ES-I3 (cell line): ENCODE measurements around the gene ACAD8.
"Not testable (repeated sequence)": the region's sequence is repeated elsewhere in the genome, so short reads cannot be mapped to it uniquely, and the experiment has no call there.

Experiments used
- H3K36me3 ChIP-seq: 2 replicates; pipeline ENCODE4 v1.6.1; 2013; ENCODE audit warnings: mild to moderate bottlenecking, low read length, control low read depth, moderate library complexity; ENCODE audit not compliant: insufficient read depth
- H3K4me1 ChIP-seq: 2 replicates; pipeline ENCODE4 v1.6.1; 2013; ENCODE audit warnings: mild to moderate bottlenecking, control low read depth, low read length; ENCODE audit not compliant: insufficient read depth
- H3K9ac ChIP-seq: 2 replicates; pipeline ENCODE4 v1.6.1; 2013; ENCODE audit warnings: low read depth, mild to moderate bottlenecking, low read length, moderate library complexity
- H3K9me3 ChIP-seq: 2 replicates; pipeline ENCODE4 v1.6.1; 2013; ENCODE audit warnings: mild to moderate bottlenecking, low read length, moderate library complexity; ENCODE audit not compliant: control insufficient read depth, insufficient read depth

ACAD8 gene

GRCh38 chr11:134250246-134250645 lies 3.1 kb upstream of the ACAD8 start:
- peaks cover 5% of the 10 kb centered on the region; the same call in 1 of the 2 replicates for H3K4me1 ChIP-seq
- H3K9ac ChIP-seq = no peak overlapping the region
- no peaks in the 10 kb centered on the region for H3K9me3 ChIP-seq
- peaks cover 9% of the 10 kb centered on the region; the same call in 1 of the 2 replicates for H3K36me3 ChIP-seq

DNA sequence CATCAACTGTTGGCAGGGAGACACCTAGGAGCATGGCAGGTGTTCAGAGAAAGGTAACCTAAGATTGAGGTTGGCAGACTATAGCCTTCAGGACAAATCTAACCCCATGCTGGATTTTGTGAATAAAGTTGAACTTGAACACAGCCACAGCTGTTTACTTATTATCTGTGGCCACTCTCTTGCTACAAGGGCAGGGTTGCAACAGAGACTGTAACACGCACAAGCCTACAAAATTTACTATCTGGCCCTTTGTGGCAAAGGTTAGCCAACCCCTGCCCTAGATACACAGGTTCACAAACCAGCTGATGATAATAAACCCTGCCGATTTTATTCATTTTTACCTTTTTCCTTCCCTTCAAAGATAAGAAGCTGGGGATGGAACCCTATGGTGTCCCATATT lies 2.7 kb upstream of the ACAD8 start:
- peaks cover 9% of the 10 kb centered on the region; the same call in 1 of the 2 replicates for H3K36me3 ChIP-seq
- H3K9me3 ChIP-seq = no peaks in the 10 kb centered on the region
- H3K4me1 ChIP-seq = peaks cover 5% of the 10 kb centered on the region; the same call in 1 of the 2 replicates
- H3K9ac ChIP-seq = no peak overlapping the region

- peak overlapping the region; percentile 78 for H3K9ac ChIP-seq
- peaks cover 7% of the 10 kb centered on the region; the same call in 1 of the 2 replicates for H3K36me3 ChIP-seq
- peaks cover 5% of the 10 kb centered on the region; the same call in 1 of the 2 replicates for H3K4me1 ChIP-seq
- no peaks in the 10 kb centered on the region for H3K9me3 ChIP-seq
Observed at GRCh38 chr11:134252346-134253187, 801 bp upstream of the ACAD8 start.

DNA sequence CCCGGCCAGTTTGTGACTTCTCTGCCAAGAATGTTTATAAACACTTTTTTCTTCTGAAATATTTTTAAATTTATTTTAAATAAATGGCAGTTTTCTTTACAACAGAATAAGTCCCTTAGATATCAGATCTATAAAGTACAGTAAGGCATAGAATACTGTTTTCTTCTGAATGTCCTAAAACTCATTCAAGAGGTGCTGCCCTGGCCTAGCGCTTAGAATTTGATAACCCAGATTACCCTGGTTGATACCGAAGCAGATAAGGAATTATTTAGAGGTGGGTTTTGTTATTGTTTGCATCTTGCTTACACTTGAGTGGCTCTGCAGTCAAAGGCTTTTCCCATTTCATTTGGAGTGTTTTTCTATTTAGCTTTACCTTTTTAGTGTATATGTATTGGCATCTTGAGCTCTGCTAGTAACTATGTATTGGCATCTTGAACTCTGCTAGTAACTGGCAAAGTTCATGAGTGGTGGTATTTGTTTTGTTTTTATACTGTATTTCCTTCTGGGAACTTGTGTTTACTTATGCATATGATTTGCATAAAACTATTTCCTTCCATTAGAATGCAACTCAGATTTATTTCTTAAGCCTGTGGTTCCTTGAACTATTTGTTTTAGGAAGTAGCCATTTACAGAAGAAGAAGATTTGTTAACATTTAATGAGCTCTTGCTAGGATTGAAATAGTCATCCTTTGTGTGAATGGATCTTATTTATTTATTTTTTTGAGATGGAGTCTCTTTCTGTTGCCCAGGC lies 1.2 kb downstream of the ACAD8 start:
- H3K9ac ChIP-seq = peak overlapping the region; percentile 78; the same call in 1 of the 2 replicates
- peaks cover 8% of the 10 kb centered on the region; the same call in 1 of the 2 replicates for H3K36me3 ChIP-seq
- H3K4me1 ChIP-seq = peaks cover 5% of the 10 kb centered on the region; the same call in 1 of the 2 replicates
- no peaks in the 10 kb centered on the region for H3K9me3 ChIP-seq

DNA sequence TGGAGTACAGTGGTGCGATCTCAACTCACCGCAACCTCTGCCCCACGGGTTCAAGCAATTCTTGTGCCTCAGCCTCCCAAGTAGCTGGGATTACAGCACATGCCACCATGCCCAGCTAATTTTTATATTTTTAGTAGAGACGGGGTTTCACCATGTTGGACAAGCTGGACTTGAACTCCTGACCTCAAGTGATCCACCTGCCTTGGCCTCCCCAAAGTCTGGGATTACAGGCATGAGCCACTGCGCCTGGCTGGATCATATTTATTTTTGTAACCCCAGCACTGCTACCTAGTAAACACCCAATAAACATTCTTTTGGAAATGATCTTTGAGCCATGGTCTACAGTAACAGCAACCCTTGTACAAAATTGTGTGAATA lies 1.8 kb downstream of the ACAD8 start:
- H3K36me3 ChIP-seq, H3K4me1 ChIP-seq, H3K9me3 ChIP-seq, H3K9ac ChIP-seq: not testable (repeated sequence)

DNA sequence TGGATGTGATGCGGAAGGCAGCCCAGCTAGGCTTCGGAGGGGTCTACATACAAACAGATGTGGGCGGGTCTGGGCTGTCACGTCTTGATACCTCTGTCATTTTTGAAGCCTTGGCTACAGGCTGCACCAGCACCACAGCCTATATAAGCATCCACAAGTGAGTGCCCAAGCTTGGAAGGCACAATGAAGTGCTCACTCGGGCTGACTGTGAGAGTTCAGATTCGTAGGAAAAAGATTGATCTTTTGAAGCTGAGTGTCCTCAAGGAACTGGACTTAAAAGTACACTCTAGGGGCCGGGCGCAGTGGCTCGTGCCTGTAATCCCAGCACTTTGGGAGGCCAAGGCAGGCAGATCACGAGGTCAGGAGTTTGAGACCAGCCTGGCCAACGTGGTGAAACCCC lies 3.7 kb downstream of the ACAD8 start:
- Histone ChIP-seq H3K36me3 (peaks cover 7% of the 10 kb centered on the region; the same call in 1 of the 2 replicates), H3K9ac (no peak overlapping the region), H3K4me1 (peaks cover 5% of the 10 kb centered on the region; the same call in 1 of the 2 replicates), H3K9me3 (no peaks in the 10 kb centered on the region)

- Histone ChIP-seq H3K36me3 (peaks cover 7% of the 10 kb centered on the region; the same call in 1 of the 2 replicates), H3K4me1 (peaks cover 5% of the 10 kb centered on the region; the same call in 1 of the 2 replicates), H3K9ac (no peak overlapping the region), H3K9me3 (no peaks in the 10 kb centered on the region)
Observed at GRCh38 chr11:134258577-134258976, 5.2 kb downstream of the ACAD8 start.

DNA sequence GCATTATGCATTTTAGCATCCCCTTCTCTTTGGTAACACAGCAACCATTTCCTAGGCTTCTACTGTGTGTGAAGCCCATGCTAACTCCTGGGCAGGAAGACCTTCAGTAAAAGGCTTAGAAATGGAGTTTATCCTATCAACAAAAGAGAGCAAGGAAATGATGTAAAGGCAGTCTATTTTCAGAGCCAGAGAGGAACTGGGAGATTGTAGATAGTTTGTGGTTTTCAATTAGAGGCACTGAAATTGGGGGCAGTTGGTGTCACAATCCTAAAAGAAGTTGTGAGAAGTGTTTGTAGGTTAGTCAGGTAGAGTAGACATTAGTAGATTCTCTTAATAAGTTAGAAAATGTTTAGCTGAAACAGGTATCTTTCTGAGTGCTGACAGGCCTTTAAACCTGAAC lies 7.1 kb downstream of the ACAD8 start:
- H3K4me1 ChIP-seq = no peaks in the 10 kb centered on the region
- no peaks in the 10 kb centered on the region for H3K9me3 ChIP-seq
- no peak overlapping the region for H3K9ac ChIP-seq
- H3K36me3 ChIP-seq = peaks cover 7% of the 10 kb centered on the region; the same call in 1 of the 2 replicates

DNA sequence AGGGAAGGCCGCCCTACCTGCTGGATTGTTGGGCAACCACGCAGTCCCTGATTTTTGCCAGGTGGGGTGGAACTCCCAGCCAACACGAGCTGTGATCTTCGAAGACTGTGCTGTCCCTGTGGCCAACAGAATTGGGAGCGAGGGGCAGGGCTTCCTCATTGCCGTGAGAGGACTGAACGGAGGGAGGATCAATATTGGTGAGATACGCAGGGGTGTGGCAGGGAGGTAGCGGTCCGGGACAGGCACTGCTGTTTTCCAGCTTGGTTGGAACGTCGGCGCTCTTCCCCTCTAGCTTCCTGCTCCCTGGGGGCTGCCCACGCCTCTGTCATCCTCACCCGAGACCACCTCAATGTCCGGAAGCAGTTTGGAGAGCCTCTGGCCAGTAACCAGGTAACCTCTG lies 7.6 kb downstream of the ACAD8 start:
- Histone ChIP-seq H3K36me3 (peaks cover 7% of the 10 kb centered on the region; the same call in 1 of the 2 replicates), H3K9ac (no peak overlapping the region), H3K4me1 (no peaks in the 10 kb centered on the region), H3K9me3 (no peaks in the 10 kb centered on the region)

DNA sequence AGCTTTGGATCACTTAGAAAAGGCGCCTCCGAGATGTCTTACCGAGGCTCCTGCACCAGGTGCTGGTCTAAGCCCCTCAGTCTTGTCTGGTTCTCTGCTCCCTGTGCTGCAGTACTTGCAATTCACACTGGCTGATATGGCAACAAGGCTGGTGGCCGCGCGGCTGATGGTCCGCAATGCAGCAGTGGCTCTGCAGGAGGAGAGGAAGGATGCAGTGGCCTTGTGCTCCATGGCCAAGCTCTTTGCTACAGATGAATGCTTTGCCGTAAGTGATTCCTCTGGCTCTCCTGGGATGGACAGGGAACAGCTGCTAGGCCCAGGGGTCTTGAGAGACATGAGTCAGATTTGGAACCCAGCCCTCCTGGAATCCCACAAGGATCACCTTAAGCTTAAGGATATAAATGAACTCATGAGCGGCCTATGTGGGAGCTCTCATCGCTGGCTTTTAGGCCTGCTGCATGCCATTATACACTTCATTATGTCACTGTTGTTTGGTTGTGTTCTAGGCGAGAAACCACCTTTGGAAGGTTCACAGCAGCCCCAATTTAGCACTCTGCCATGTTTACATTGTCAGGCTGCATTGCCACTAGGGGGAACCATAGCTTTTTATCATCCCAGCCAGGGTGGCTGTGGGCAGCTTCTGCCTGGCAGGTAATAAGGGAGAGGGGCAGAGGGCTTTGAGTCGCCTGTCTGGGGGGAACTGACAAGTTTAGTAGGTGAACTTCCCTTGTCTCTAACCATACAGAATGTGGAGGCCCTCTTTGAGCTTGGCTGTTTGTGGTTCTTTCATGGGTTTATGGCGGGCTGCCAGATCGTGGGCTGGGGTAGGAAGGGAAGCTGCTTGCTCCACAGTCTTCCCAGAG lies 8.5 kb downstream of the ACAD8 start:
- Histone ChIP-seq H3K9me3 (no peaks in the 10 kb centered on the region), H3K4me1 (peaks cover 3% of the 10 kb centered on the region), H3K9ac (no peak overlapping the region), H3K36me3 (peaks cover 7% of the 10 kb centered on the region; the same call in 1 of the 2 replicates)

DNA sequence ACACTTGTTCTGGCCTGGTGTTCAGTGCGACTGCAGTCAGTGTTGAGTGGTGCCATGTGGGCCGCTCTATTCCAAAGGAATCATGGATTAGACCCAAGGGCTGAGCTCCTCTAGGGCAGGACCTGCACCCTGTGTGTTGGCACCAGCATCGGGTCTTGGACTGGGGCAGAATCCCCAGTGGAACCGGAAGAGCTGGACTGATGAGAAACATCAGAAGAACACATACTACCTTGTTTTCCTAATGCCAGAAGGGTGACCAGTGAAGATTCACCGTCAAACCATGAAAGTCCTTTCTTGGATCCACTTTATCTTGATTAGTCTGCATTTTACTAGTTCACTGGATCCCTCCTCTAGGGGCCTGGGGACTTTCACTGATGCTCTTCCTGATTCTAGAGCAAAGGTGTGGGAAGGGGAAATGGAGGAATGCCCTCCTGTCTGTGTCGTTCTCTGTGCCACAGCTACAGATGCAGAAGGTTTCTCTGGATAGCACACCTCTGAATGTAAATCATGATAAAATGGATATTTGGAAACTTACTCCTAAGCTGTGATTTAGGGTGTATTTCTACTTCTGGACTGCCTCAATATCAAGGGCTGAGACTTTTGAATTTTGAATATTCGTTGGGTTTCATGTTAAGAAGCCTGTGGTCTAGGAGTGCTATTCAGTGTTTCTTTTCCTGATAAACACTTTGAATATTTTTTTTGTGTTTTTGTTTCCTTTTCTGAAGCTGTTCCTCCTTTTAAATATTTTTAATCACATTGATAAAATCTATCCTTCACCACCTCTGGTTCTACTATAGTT lies 11.8 kb downstream of the ACAD8 start:
- no peaks in the 10 kb centered on the region for H3K9me3 ChIP-seq
- no peak overlapping the region for H3K9ac ChIP-seq
- peaks cover 10% of the 10 kb centered on the region for H3K4me1 ChIP-seq
- H3K36me3 ChIP-seq = no peaks in the 10 kb centered on the region; the same call in 1 of the 2 replicates

GRCh38 chr11:134266440-134266839 lies 13.1 kb downstream of the ACAD8 start:
- Histone ChIP-seq H3K9ac (no peak overlapping the region), H3K36me3 (no peaks in the 10 kb centered on the region; the same call in 1 of the 2 replicates), H3K9me3 (no peaks in the 10 kb centered on the region), H3K4me1 (peaks cover 10% of the 10 kb centered on the region)

DNA sequence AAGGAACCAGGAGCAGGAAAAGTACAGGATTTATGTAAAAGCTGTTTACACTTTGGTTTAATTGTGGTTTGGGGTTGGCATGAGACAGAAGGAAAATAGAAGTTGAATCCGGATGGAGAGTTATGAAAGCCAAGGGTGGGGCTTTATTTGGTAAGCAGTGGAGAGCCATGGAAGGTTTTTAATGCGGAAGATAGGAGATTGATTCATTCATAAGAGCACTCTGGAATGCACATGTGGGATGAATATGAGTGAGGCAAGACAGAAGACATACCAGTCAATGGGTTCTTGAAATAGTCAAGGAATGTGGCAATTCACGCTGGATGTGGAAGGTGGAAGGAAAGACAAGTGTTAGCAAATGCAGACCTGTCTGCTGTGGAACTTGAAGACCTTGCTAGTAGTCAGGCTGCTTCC lies 13.5 kb downstream of the ACAD8 start:
- H3K9ac ChIP-seq = no peak overlapping the region

More for the DNA sequence above, 13.5 kb downstream of the ACAD8 start:
- Histone ChIP-seq H3K9me3 (no peaks in the 10 kb centered on the region), H3K36me3 (no peaks in the 10 kb centered on the region), H3K4me1 (peaks cover 10% of the 10 kb centered on the region)
